ENCODE data around the gene FMC1.

Gene FMC1

GRCh38 chr7:139387594-139387993, 46.5 kb downstream of the FMC1 start:
- no peak for DNase-seq

DNA sequence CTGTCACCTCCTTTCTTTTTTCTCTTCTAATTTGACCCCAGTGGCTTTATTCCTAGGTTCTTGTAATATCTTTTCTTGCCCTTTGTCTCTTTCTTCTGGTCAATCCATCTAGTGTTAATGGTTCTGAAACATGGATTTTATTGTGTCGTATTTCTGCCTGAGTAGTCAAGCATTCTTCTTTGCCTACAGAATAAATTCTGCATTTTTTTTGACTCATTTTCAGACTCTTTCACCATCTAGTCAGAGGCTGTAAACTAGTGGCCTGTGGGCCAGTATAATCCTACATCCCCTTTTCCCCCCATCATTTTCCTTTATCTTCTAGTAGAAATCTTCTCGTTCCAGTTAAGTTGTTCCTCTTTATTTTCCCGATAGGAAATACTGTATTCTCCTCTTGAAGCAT, 48.0 kb downstream of the FMC1 start:
- no peak for DNase-seq

DNA sequence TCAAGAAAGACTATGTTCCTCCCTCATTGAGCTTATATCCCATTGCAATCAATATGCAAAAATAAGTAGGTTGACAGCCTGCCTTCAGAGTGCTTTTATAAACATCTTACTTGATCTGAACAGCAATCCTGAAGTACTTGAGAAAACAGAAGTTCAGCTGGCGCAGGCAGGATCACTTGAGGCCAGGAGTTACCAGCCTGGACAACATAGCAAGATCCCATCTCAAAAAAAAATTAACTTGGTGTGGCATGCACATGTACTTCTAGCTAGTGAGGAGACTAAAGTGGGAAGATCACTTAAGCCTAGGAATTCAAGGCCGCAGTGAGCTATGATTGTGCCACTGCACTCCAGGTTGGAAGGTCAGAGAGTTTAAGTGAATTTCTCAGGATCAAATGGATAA, 48.6 kb downstream of the FMC1 start:
- no peak for DNase-seq

DNA sequence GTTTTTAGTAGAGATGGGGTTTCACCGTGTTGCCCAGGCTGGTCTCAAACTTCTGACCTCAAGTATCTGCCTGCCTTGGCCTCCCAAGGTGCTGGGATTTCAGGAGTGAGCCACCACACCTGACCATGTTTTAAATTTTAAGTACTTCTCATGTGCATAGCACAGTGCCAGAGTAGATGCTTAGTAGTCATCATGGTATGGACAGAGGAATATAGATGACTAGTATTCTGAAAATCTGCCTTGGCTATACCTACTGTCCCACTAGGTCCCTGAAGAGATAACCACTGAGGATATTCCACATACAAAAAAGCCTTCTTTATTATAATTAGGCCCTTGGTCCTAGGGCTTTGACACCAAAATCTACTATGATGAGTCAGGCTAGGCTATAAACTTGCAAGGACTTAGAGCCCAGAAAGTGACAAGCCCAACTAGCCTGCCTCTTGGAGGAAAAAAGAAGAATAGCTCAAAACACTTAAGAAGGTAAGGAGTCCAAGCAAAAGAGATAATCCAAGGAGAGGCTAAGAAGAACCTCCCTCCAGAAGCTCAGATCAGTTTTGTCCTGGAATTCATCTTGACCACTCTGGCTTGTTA, 52.6 kb downstream of the FMC1 start:
- no peak for DNase-seq

DNA sequence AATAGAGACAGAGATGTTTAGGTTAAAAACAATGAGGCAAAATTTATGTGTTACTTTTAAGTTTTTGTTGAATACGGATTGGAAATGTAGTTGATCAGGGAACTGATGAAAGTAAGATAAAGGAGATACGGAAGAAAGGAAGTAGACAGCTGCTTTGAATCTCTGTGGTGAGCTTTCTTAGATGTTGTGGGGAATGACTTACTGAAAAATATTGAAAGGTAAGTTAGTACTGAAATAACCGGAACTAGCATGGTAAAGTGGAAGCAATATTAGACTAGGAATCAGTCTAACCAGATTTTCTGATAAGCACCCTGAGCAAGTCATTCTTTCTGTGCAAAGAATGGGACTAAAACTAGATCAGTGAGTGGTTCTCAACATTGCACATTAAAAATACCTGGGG, 53.4 kb downstream of the FMC1 start:
- DNase-seq, result no peak

All from femur (tissue), 1 donor.